CMK (cell line): Measurements from ENCODE around the gene PCCA.
"Not testable (repeated sequence)": the region's sequence is repeated elsewhere in the genome, so short reads cannot be mapped to it uniquely, and the experiment has no call there.

Experiments used
- DNase-seq: peaks from one replicate; pipeline ENCODE4 v3.0.0-alpha.2; 2010; ENCODE audit warnings: low read depth

The PCCA gene

GRCh38 chr13:100363285-100363711 is 274.4 kb downstream of the PCCA start:
- DNase-seq, result no peak

GRCh38 chr13:100363874-100364273 is 275.0 kb downstream of the PCCA start:
- DNase-seq, result no peak

DNA sequence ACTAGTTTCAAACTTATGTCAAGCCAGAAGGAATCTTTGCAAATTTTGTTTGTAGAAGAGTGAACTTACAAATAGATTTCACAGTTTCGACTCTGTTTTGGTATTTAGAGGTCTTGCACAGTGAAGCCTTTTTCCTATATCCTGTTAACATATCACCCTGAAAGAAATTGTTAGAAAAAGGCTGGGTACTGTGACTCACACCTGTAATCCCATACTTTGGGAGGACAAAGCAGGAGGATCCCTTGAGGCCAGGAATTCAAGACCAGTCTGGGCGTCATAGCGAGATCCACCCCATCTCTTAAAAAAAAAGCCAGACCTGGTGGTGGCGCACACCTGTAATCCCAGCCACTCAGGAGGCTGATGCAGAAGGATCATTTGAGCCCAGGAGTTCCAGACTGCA is 275.7 kb downstream of the PCCA start:
- DNase-seq, result no peak

DNA sequence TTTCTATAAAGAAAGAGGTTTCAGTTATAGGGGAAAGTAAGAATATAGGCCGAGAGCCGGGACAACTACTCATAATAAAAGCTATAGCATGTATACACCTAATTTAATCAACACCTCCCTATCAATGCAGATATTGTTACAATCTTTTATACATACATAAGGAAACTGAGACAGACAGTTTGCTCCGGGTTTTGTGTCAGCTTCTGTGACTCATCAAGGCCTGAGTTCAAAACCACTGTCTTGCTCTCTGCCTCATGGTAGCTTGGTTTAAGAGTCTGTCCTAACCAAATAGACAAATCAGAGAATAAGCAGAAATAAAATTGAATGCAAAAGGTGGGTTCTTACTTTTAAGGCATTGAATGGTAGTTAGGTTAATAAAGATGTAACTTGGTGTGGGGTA is 276.8 kb downstream of the PCCA start:
- DNase-seq, result no peak

DNA sequence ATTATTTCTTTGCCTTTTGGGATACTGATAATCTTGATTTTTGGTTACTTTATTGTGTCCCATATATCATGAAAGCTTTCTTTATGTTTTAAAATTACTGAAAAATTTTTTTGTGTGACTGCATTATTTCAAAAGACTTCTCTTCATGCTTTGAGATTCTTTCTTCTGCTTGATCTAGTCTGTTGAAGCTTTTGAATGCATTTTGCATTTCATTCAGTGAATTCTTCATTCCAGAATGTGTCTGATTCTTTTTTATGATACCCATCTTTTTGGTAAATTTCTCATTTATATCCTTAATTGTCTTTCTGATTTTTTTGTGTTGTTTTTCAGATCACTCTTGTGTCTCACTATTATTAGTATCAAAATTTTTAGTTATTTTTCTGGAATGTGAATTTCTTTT is 289.6 kb downstream of the PCCA start:
- no peak for DNase-seq

GRCh38 chr13:100381595-100382224 is 292.8 kb downstream of the PCCA start:
- no peak for DNase-seq

DNA sequence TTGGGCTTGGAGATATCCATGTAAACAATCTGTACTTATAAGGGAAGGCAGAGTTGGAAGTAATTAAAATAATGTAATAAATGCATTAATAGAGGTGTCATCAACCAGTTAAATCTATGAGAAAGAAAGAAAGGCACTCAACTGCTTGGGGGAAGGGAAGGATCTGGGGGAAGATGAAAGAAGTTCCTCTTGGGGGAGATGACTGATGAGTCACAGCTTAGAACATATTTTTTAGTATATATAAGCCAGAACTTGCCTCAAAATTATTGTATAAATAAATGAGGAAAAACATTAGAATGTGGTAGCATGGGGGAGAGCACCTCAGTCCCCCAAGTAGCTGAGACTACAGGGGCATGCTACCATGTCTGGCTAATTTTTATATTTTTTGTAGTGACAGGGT is 293.9 kb downstream of the PCCA start:
- DNase-seq, result no peak

DNA sequence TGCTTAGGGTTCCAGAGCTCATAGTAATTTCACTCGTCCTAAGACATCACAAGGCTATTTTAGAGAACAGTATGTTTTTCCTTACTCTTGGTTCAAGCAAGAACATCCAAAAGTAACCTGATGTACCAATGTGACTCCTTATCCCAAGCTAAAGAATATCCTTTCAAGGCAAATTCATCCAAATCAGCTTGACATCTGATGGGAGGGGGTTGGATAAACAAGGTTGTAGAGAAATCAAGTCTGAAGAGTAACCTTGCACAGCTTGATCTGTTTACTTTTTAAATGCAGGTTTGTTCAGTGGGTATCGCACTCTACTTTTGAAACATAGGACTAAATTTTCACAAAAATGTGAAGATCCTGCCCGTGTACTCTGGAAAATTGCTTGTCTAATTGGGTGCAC is 298.5 kb downstream of the PCCA start:
- DNase-seq, result no peak

GRCh38 chr13:100388150-100388549 is 299.3 kb downstream of the PCCA start:
- DNase-seq, result not testable (repeated sequence)

- no peak for DNase-seq
Measured at GRCh38 chr13:100388923-100389322, 300.0 kb downstream of the PCCA start.

GRCh38 chr13:100389617-100390016 is 300.7 kb downstream of the PCCA start:
- DNase-seq, result no peak

- DNase-seq, result peak; percentile 7
Measured at GRCh38 chr13:100392709-100393630, 304.1 kb downstream of the PCCA start.

- no peak for DNase-seq
Measured at GRCh38 chr13:100394005-100394695, 305.3 kb downstream of the PCCA start.

- DNase-seq, result no peak
Measured at GRCh38 chr13:100395698-100396373, 306.9 kb downstream of the PCCA start.

- no peak for DNase-seq
Measured at GRCh38 chr13:100396776-100397175, 307.9 kb downstream of the PCCA start.

- DNase-seq, result no peak
Measured at GRCh38 chr13:100397627-100398026, 308.7 kb downstream of the PCCA start.

- DNase-seq, result no peak
Measured at GRCh38 chr13:100398360-100398759, 309.5 kb downstream of the PCCA start.

DNA sequence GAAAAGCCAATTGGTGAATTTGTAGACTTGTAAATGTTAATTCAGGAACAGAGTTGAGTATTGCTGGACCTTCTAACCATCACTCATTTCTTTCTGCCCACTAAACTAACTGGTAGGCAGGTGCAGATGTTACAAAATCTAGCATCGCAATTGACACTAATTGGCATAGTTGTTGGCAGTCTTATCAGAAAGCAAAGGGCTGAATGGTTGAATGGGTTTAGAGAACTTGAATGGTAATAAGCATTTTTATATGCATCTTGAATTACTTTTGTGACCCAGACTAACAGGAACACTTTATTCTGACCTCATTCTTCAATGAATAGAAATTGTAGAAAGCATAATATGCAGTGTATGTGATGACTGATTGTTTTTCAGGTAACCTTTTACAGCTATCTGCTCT is 310.6 kb downstream of the PCCA start:
- DNase-seq, result no peak

DNA sequence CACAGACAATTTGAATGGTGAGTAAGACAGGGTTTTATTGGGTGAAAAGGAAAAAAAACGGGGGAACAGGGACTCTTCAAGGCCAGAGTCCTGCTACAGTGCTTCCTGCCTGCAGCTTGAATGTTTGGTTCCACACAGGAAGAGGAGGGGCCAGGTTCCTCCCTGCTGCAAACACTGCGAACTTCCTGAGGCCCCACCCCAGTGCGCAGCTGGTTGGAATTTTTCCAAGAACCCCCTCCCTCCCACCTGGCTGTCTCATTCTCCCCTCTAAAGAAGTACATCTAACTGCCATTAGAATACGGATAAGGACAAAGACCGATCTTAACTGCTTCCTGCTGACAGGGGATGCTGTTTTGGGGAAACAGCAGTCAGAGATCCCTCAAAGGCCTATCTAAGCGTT is 314.8 kb downstream of the PCCA start:
- peak; percentile 9 for DNase-seq

- no peak for DNase-seq
Measured at GRCh38 chr13:100409132-100409531, 320.2 kb downstream of the PCCA start.

- no peak for DNase-seq
Measured at GRCh38 chr13:100423375-100423774, 334.5 kb downstream of the PCCA start.

DNA sequence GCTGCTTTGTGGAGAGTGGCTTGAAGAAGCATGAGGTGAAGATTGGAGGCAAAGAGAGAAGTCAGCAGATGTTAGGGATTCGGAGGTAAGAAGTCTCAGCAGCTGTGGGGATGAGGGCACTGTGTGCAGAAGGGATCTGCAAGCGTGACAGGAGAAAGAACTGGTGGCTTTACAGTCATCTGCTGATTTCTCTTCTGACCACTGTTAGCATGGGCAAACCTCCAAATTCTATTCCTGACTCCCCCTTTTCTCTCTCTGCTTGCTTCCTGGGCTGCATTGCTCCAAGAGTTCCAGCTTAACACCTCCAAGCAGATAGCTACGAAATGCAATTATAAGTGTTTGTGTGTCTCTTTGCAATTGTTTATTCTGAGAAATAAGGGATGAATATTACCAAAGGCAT is 340.1 kb downstream of the PCCA start:
- DNase-seq, result no peak
